DMS79 (cell line): ENCODE results near the gene GNGT2.

Source experiments
- DNase-seq: peaks from one replicate; lab custom pipeline; 2025; lab: John Stamatoyannopoulos, UW

GNGT2 gene

GRCh38 chr17:49210158-49211029 lies at the start of gene GNGT2, which contains the start of gene ABI3:
TSS of gene GNGT2 (minus strand) at chr17:49210574. CDS start at chr17:49207422, 3,152 bp downstream.
TSS of gene ABI3 (plus strand) at chr17:49210707. CDS start at chr17:49210725, 18 bp downstream.
- no peak for DNase-seq

GRCh38 chr17:49259663-49260010 lies 49.3 kb upstream of the GNGT2 start:
- no peak for DNase-seq

- no peak for DNase-seq
These were observed 48.0 kb upstream of the GNGT2 start for GRCh38 chr17:49258394-49258793.

- no peak for DNase-seq
These were observed 44.8 kb upstream of the GNGT2 start for GRCh38 chr17:49255125-49255524.

GRCh38 chr17:49254066-49254465 lies 43.7 kb upstream of the GNGT2 start:
- no peak for DNase-seq

GRCh38 chr17:49252148-49252695 lies 41.8 kb upstream of the GNGT2 start:
- no peak for DNase-seq

- DNase-seq, result no peak
These were observed 39.6 kb upstream of the GNGT2 start for GRCh38 chr17:49249890-49250522.

GRCh38 chr17:49249292-49249794 lies 39.0 kb upstream of the GNGT2 start:
- no peak for DNase-seq

GRCh38 chr17:49247944-49248343 lies 37.6 kb upstream of the GNGT2 start:
- DNase-seq, result no peak

GRCh38 chr17:49244839-49245238 lies 34.5 kb upstream of the GNGT2 start:
- no peak for DNase-seq

- no peak for DNase-seq
These were observed 32.4 kb upstream of the GNGT2 start for GRCh38 chr17:49242813-49243212.

GRCh38 chr17:49241692-49242397 lies 31.5 kb upstream of the GNGT2 start:
- no peak for DNase-seq

- DNase-seq, result no peak
These were observed 30.7 kb upstream of the GNGT2 start for GRCh38 chr17:49241040-49241439.

- DNase-seq, result no peak
These were observed 30.2 kb upstream of the GNGT2 start for GRCh38 chr17:49240619-49241018.

- no peak for DNase-seq
These were observed 29.6 kb upstream of the GNGT2 start for GRCh38 chr17:49239963-49240362.

- no peak for DNase-seq
These were observed 25.5 kb upstream of the GNGT2 start for GRCh38 chr17:49235896-49236295.

- DNase-seq, result no peak
These were observed 24.2 kb upstream of the GNGT2 start for GRCh38 chr17:49234509-49235080.

- no peak for DNase-seq
These were observed 21.2 kb upstream of the GNGT2 start for GRCh38 chr17:49231563-49231894.

GRCh38 chr17:49230636-49231562 lies 20.5 kb upstream of the GNGT2 start, which contains the start of gene PHOSPHO1:
TSS of gene PHOSPHO1 (minus strand) at chr17:49230787. CDS start at chr17:49226691, 4,096 bp downstream.
- peak; percentile 51 for DNase-seq

GRCh38 chr17:49229805-49230600 lies 19.6 kb upstream of the GNGT2 start:
- no peak for DNase-seq
